NOMO-1 treated with dmso at 0.1 percent for 144 hours (cell line): Measurements from ENCODE around the gene GLB1L3.
"Not testable (repeated sequence)": the region's sequence is repeated elsewhere in the genome, so short reads cannot be mapped to it uniquely, and the experiment has no call there.

Experiments
- DNase-seq: peaks from one replicate; lab custom pipeline; 2025; ENCODE audit not compliant: unreplicated experiment; lab: John Stamatoyannopoulos, UW

GLB1L3 gene

GRCh38 chr11:134340354-134340964 is 64.3 kb downstream of the GLB1L3 start:
- no peak for DNase-seq

GRCh38 chr11:134341805-134342571 is 65.8 kb downstream of the GLB1L3 start:
- DNase-seq, result no peak

- DNase-seq, result no peak
Observed at GRCh38 chr11:134342572-134343340, 66.6 kb downstream of the GLB1L3 start.

GRCh38 chr11:134343646-134344045 is 67.5 kb downstream of the GLB1L3 start:
- no peak for DNase-seq

- DNase-seq, result not testable (repeated sequence)
Observed at GRCh38 chr11:134344497-134345236, 68.5 kb downstream of the GLB1L3 start.

- no peak for DNase-seq
Observed at GRCh38 chr11:134345237-134345550, 69.0 kb downstream of the GLB1L3 start.

GRCh38 chr11:134346101-134346975 is 70.2 kb downstream of the GLB1L3 start:
- no peak for DNase-seq

GRCh38 chr11:134346976-134347350 is 70.8 kb downstream of the GLB1L3 start:
- no peak for DNase-seq

GRCh38 chr11:134347441-134347840 is 71.3 kb downstream of the GLB1L3 start:
- DNase-seq, result no peak

- no peak for DNase-seq
Observed at GRCh38 chr11:134349109-134349801, 73.1 kb downstream of the GLB1L3 start.

- no peak for DNase-seq
Observed at GRCh38 chr11:134349802-134350355, 73.7 kb downstream of the GLB1L3 start.

- DNase-seq, result no peak
Observed at GRCh38 chr11:134350381-134350780, 74.2 kb downstream of the GLB1L3 start.

- DNase-seq, result no peak
Observed at GRCh38 chr11:134352111-134352510, 75.9 kb downstream of the GLB1L3 start.

- no peak for DNase-seq
Observed at GRCh38 chr11:134355136-134355535, 79.0 kb downstream of the GLB1L3 start.

GRCh38 chr11:134355656-134356055 is 79.5 kb downstream of the GLB1L3 start:
- DNase-seq, result no peak

- no peak for DNase-seq
Observed at GRCh38 chr11:134356656-134357544, 80.7 kb downstream of the GLB1L3 start.

- no peak for DNase-seq
Observed at GRCh38 chr11:134357545-134357839, 81.3 kb downstream of the GLB1L3 start.

GRCh38 chr11:134358165-134358855 is 82.1 kb downstream of the GLB1L3 start:
- no peak for DNase-seq
